HG03064 (cell line): ENCODE results near the gene ABCC1.
"Not testable (repeated sequence)": the region's sequence is repeated elsewhere in the genome, so short reads cannot be mapped to it uniquely, and the experiment has no call there.

Experiments used
- ATAC-seq: cut with Tn5 transposase; IDR thresholded peaks from one replicate; pipeline ENCODE4 v1.9.1; 2021; ENCODE audit warnings: low read depth; ENCODE audit not compliant: unreplicated experiment

ABCC1 gene

GRCh38 chr16:15942931-15943690 lies 6.3 kb upstream of the ABCC1 start:
- no peak for ATAC-seq

GRCh38 chr16:15946257-15947044 lies 3.0 kb upstream of the ABCC1 start:
- no peak for ATAC-seq

- ATAC-seq: no peak
These were observed 1.4 kb upstream of the ABCC1 start for GRCh38 chr16:15947983-15948509.

- peak; percentile 10 for ATAC-seq
These were observed 745 bp upstream of the ABCC1 start for GRCh38 chr16:15948532-15949209.

- ATAC-seq: no peak
These were observed 892 bp downstream of the ABCC1 start for GRCh38 chr16:15950161-15950854.

- ATAC-seq: no peak
These were observed 1.5 kb downstream of the ABCC1 start for GRCh38 chr16:15950869-15951268.

GRCh38 chr16:15951852-15952251 lies 2.4 kb downstream of the ABCC1 start:
- no peak for ATAC-seq

GRCh38 chr16:15952265-15952711 lies 2.9 kb downstream of the ABCC1 start:
- no peak for ATAC-seq

- ATAC-seq: no peak
These were observed 4.1 kb downstream of the ABCC1 start for GRCh38 chr16:15953477-15953876.

GRCh38 chr16:15953929-15954813 lies 4.8 kb downstream of the ABCC1 start:
- ATAC-seq: no peak

- no peak for ATAC-seq
These were observed 5.4 kb downstream of the ABCC1 start for GRCh38 chr16:15954814-15955151.

GRCh38 chr16:15955425-15955824 lies 6.0 kb downstream of the ABCC1 start:
- ATAC-seq: no peak

- ATAC-seq: not testable (repeated sequence)
These were observed 6.7 kb downstream of the ABCC1 start for GRCh38 chr16:15956106-15956505.

GRCh38 chr16:15958703-15959348 lies 9.4 kb downstream of the ABCC1 start:
- ATAC-seq: no peak

GRCh38 chr16:15960124-15960971 lies 10.9 kb downstream of the ABCC1 start:
- no peak for ATAC-seq

- ATAC-seq: peak; percentile 81
These were observed 11.7 kb downstream of the ABCC1 start for GRCh38 chr16:15961060-15961511.

- ATAC-seq: peak; percentile 15
These were observed 12.2 kb downstream of the ABCC1 start for GRCh38 chr16:15961571-15962090.
